HG02642 (cell line): ENCODE measurements around the gene RASA3.
"Not testable (repeated sequence)": the region's sequence is repeated elsewhere in the genome, so short reads cannot be mapped to it uniquely, and the experiment has no call there.

ENCODE experiments used
- ATAC-seq: cut with Tn5 transposase; IDR thresholded peaks from one replicate; pipeline ENCODE4 v1.9.1; 2021; ENCODE audit warnings: mild to moderate bottlenecking; ENCODE audit not compliant: unreplicated experiment, poor library complexity

RASA3 gene

GRCh38 chr13:113997845-113998751, 134.3 kb downstream of the RASA3 start:
- ATAC-seq, result no peak

GRCh38 chr13:113996912-113997745, 135.3 kb downstream of the RASA3 start:
- ATAC-seq, result no peak

DNA sequence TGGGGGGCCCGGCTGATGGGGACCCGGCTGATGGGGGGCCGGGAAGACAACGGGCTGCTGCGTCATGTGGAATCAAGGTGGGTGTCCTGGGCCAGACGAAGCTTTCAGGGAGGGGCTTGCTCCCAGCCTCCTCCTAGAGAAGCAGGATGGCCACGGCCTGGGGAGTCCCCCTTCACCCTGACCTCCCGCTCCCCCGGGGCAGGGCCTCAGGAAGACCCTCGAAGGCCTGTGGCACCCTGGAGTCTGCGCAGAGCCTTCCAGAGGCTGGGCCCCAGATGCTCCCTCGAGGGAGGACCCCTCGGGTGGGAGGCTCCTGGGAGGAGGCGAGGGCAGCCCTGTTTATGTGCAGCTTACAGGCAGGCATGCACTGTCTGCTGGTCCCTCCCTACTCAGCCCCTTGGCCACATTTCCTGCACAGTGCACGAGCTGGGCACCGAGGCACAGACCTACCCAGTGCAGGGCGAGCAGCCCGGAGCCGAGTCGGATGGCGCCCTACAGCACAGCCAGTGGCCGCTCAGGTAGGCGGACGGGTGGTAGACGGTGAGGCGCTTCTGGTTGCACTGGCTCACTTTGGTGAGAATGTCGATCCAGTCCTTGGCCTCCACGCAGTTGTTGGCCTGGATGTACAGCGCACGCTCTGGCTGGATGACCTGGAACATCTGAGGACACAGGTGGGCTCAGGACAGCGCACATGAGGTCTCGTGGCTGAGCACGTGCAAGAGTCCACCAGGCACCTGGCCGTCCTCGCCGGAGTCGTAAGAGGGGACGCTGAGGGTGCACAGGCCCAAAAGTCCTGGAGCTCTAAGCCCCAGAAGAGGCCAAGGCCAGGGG, 136.1 kb downstream of the RASA3 start:
- ATAC-seq, result no peak

DNA sequence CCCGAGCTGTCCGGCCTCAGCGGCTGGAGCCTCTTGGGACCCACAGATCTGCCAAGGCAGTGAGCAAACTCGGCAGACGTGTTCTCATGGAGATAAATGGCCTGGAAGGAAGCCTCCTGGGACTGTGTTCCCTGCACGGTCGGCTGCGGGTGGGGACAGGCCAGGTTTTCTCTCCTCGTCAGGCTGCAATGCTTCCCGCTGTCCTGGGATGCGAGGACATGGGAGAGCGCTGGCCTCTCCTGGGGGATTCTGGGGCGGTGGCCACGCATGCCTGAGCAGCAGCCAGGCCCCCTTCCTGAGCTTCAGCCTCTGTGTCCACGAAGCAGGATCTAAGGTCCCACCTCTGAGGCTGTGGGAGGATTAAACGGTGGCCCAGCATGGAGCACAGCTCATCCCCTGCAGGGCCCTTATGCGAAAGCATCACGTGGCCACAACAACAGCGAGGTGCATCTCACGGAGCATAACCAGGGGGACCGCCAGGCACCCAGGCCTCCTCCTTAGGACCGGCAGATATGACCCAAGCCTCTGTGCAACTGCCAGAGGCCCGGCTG, 137.3 kb downstream of the RASA3 start:
- ATAC-seq, result no peak

- ATAC-seq, result no peak
Observed at GRCh38 chr13:113992276-113993005, 140.0 kb downstream of the RASA3 start.

DNA sequence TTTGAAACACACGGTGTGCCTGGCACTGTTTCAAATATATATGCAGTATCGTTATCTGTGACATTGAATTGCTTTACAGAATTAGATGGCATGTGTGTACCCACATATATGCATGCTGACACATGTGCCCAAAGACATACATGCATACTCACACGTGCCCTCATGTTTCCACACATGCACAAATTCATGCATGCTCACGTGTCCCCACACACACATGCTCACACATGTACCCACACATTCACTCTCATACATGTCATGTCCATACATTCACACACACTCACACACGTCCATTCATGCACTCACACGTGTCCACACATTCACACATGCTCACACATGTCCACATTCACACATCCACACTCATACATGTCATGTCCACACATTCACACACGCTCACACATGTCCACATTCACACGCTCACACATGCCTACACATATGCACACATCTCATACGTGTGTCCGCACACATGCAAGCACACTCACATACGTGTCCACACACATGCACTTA, 140.7 kb downstream of the RASA3 start:
- no peak for ATAC-seq

- no peak for ATAC-seq
Observed at GRCh38 chr13:113991191-113991669, 141.2 kb downstream of the RASA3 start.

- ATAC-seq, result no peak
Observed at GRCh38 chr13:113990321-113990837, 142.0 kb downstream of the RASA3 start.

- ATAC-seq, result no peak
Observed at GRCh38 chr13:113989585-113990300, 142.7 kb downstream of the RASA3 start.

DNA sequence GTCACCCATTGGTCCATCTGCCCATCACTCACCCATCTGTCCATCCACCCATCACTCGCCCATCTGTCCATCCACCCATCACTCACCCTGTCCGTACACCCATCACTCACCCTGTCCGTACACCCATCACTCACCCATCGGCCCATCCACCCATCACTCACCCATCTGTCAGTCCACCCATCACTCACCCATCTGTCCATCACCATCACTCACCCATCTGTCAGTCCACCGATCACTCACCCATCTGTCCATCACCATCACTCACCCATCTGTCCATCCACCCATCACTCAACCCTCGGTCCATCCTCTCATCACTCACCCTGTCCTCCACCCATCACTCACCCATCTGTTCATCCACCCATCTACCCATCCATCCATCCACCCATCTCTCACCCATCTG, 143.6 kb downstream of the RASA3 start:
- ATAC-seq, result not testable (repeated sequence)

GRCh38 chr13:113982296-113982661, 150.1 kb downstream of the RASA3 start:
- ATAC-seq, result no peak

DNA sequence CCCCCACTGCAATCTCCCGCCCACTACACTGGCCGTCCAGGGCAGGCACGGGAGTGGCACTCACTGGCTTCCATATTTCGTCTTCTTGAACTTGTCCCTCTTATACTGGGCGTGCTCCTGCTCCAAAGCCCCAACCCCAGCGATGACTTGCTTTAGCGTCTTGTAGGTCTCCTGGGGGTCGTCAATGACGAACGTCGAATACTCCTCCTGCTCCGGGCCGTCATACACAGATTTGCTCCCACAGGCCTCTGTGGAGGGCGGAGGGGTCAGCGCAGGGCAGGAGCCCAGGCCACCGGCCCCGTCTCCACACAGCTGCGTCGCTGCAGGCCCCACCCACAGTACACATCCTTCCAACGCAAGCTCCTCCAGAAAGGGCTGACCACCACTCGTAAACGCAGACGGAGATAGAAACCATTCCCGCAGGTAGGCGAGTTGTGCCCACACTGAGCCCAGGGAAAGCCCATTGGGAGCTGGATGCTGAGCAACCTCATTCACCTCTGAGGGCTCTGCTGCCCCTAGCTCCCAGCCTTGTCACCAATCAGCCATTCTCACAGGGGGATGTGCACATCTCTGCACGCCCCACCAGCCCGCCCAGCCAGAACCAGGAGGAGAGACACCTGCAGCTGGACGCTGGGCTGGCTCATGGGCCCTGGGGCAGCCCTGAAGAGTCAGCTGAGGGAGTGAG, 150.7 kb downstream of the RASA3 start:
- no peak for ATAC-seq

- no peak for ATAC-seq
Observed at GRCh38 chr13:113981194-113981605, 151.2 kb downstream of the RASA3 start.

GRCh38 chr13:113980489-113981064, 151.8 kb downstream of the RASA3 start:
- ATAC-seq, result no peak

DNA sequence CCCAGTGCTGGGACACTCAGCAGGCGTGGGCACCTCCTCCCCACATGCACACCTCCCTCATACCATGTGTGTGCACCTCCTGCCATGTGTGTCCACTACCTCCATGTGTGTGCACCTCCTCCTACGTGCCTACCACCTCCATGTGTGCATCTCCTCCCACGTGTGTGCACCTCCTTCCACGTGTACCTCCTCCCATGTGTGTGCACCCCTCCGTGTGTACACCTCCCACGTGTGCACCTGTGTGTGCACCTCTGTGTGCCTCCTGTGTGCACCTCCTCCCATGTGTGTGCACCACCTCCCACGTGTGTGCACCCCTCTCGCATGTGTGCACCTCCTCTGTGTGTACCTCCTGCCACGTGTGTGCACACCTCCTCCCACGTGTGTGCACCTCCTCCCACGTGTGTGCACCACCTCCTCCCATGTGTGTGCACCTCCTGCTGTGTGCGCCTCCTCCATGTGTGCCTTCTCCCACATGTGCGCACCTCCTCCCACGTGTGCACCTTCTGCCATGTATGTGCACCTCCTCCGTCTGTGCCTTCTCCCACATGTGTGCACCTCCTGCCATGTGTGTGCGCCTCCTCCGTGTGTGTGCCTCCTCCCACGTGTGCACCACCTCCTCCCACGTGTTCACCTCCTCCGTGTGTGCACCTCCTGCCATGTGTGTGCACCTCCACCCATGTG, 152.5 kb downstream of the RASA3 start:
- ATAC-seq, result no peak

GRCh38 chr13:113978741-113979481, 153.5 kb downstream of the RASA3 start:
- ATAC-seq, result no peak
